ENCODE measurements around the gene PI4K2A. TPM values are rescaled to one million over a fixed set of nuclear protein-coding genes. Genes with fewer than 3 reads are reported as not detected.

Gene PI4K2A
- polyA plus RNA-seq, 1 donor, result 9.5 TPM

Other genes with a start within 250 kb of the PI4K2A start
- gene RRP12, start 239.3 kb upstream of the PI4K2A start, polyA plus RNA-seq (ENCODE audit: insufficient read length), result 22.8 TPM
- gene PGAM1, start 214.5 kb upstream of the PI4K2A start, polyA plus RNA-seq (ENCODE audit: insufficient read length), result 86.9 TPM
- 22.8 TPM for gene EXOSC1, start 194.7 kb upstream of the PI4K2A start, polyA plus RNA-seq (ENCODE audit: insufficient read length)
- 28.8 TPM for gene ZDHHC16, start 194.5 kb upstream of the PI4K2A start, polyA plus RNA-seq (ENCODE audit: insufficient read length)
- 63.0 TPM for gene MMS19, start 142.2 kb upstream of the PI4K2A start, polyA plus RNA-seq (ENCODE audit: insufficient read length)
- 13.8 TPM for gene UBTD1, start 141.7 kb upstream of the PI4K2A start, polyA plus RNA-seq (ENCODE audit: insufficient read length)
- gene ANKRD2, start 67.9 kb upstream of the PI4K2A start, polyA plus RNA-seq (ENCODE audit: insufficient read length), result 48.1 TPM
- 0.90 TPM for gene HOGA1, start 56.3 kb upstream of the PI4K2A start, polyA plus RNA-seq (ENCODE audit: insufficient read length)
- 0.11 TPM for gene C10orf62, start 51.0 kb upstream of the PI4K2A start, polyA plus RNA-seq (ENCODE audit: insufficient read length)
- 4.2 TPM for gene MORN4, start 7.2 kb upstream of the PI4K2A start, polyA plus RNA-seq (ENCODE audit: insufficient read length)
- gene AVPI1, start 46.6 kb downstream of the PI4K2A start, polyA plus RNA-seq (ENCODE audit: insufficient read length), result 6.0 TPM
- gene MARVELD1, start 73.1 kb downstream of the PI4K2A start, polyA plus RNA-seq (ENCODE audit: insufficient read length), result 37.1 TPM
- gene ZFYVE27, start 96.5 kb downstream of the PI4K2A start, polyA plus RNA-seq (ENCODE audit: insufficient read length), result 13.0 TPM
- 1.1 TPM for gene SFRP5, start 131.3 kb downstream of the PI4K2A start, polyA plus RNA-seq (ENCODE audit: insufficient read length)
- 0.06 TPM for gene GOLGA7B, start 209.2 kb downstream of the PI4K2A start, polyA plus RNA-seq (ENCODE audit: insufficient read length)

Measured in forelimb muscle (tissue), 1 donor.